Fibroblast of lung (primary cell): ENCODE measurements around the gene MLYCD. TPM values are rescaled to one million over a fixed set of nuclear protein-coding genes. Genes with fewer than 3 reads are reported as not detected.

Experiments
- DNase-seq, 2 donors: peaks; one replicate each; pipeline versions ENCODE4 v3.0.0 to v3.0.0-alpha.2; 2010; ENCODE audit warnings: low read depth in 2 of 2
- H2AFZ ChIP-seq: 2 replicates; pipeline ENCODE4 v1.5.1; 2012; ENCODE audit warnings: low read length, control low read depth, inconsistent platforms
- H3K27ac ChIP-seq: 2 replicates; pipeline ENCODE4 v1.5.1; 2011; ENCODE audit warnings: low read length, control low read depth; ENCODE audit not compliant: insufficient read depth
- H3K27me3 ChIP-seq: 2 replicates; pipeline ENCODE4 v1.5.1; 2011; ENCODE audit warnings: mild to moderate bottlenecking, low read length; ENCODE audit not compliant: control insufficient read depth, insufficient read depth
- H3K36me3 ChIP-seq: 2 replicates; pipeline ENCODE4 v1.5.1; 2011; ENCODE audit warnings: low read length; ENCODE audit not compliant: control insufficient read depth, insufficient read depth
- H3K4me1 ChIP-seq: 2 replicates; pipeline ENCODE4 v1.5.1; 2011; ENCODE audit warnings: low read length; ENCODE audit not compliant: control insufficient read depth, insufficient read depth; ENCODE audit errors: extremely low read depth
- H3K4me2 ChIP-seq: 2 replicates; pipeline ENCODE4 v1.5.1; 2011; ENCODE audit warnings: low read length, control low read depth; ENCODE audit not compliant: insufficient read depth; ENCODE audit errors: extremely low read depth
- H3K4me3 ChIP-seq, 4 experiments: fragments of 200-600 bp in 1 of 4; sonication (generic) in 1 of 4; replicated peaks in 1 of 4; 2 replicates each; pipeline ENCODE4 v1.5.1; 2011 to 2016; ENCODE audit warnings: low read length in 4 of 4, low read depth in 3 of 4, mild to moderate bottlenecking in 3 of 4, control low read depth in 2 of 4, inconsistent platforms in 1 of 4, mixed read lengths in 1 of 4; ENCODE audit not compliant: insufficient read depth in 1 of 4; ENCODE audit errors: control extremely low read depth in 1 of 4
- H3K79me2 ChIP-seq: 2 replicates; pipeline ENCODE4 v1.5.1; 2012; ENCODE audit warnings: mild to moderate bottlenecking, low read length, inconsistent platforms; ENCODE audit not compliant: control insufficient read depth, insufficient read depth
- H3K9ac ChIP-seq: 2 replicates; pipeline ENCODE4 v1.5.1; 2011; ENCODE audit warnings: mild to moderate bottlenecking, low read length, control low read depth; ENCODE audit not compliant: insufficient read depth
- H3K9me3 ChIP-seq: 2 replicates; pipeline ENCODE4 v1.5.1; 2012; ENCODE audit warnings: low read depth, low read length; ENCODE audit not compliant: control insufficient read depth, insufficient read depth
- H4K20me1 ChIP-seq: 2 replicates; pipeline ENCODE4 v1.5.1; 2011; ENCODE audit warnings: low read length; ENCODE audit not compliant: control insufficient read depth, insufficient read depth; ENCODE audit errors: extremely low read depth
- EZH2 ChIP-seq: IDR thresholded peaks from 2 replicates; pipeline ENCODE4 v1.5.1; 2012; ENCODE audit warnings: low read length, control low read depth, mild to moderate bottlenecking; ENCODE audit errors: missing control alignments
- polyA plus RNA-seq, 2 donors: library from polyadenylated mRNA; depleted of rRNA in 1 of 2; stranded (reverse) in 1 of 2; unstranded in 1 of 2; fragments of >200 nt; gene quantifications; 2 replicates each; pipeline ENCODE4 v1.2.1, GENCODE V29; 2011 to 2012; ENCODE audit warnings: missing spikeins in 1 of 2
- total RNA-seq: library from RNA; depleted of rRNA; stranded (reverse); fragments of >200 nt; gene quantifications from 2 replicates; pipeline ENCODE4 v1.2.1, GENCODE V29; 2014
- TF ChIP-seq, protein P1 (sequence below), 2 donors: IDR thresholded peaks in 1 of 2; conservative IDR thresholded peaks in 1 of 2; 1 replicate in 1 of 2; 2 replicates in 1 of 2; pipeline ENCODE4 v1.5.1; 2011 to 2012; ENCODE audit warnings: low read length in 2 of 2, control low read depth in 1 of 2, inconsistent platforms in 1 of 2, low read depth in 1 of 2, mild to moderate bottlenecking in 1 of 2

The MLYCD gene
- total and polyA plus RNA-seq, 2 donors (not counting 1 experiment from before 2014, with no cell fraction given): 1.0 to 3.8 TPM

- peaks cover 8% of the 10 kb centered on the region for H3K4me1 ChIP-seq
- no peak overlapping the region for H2AFZ ChIP-seq
- peaks cover 3% of the 10 kb centered on the region for H3K36me3 ChIP-seq
- no peak overlapping the region for H3K27ac ChIP-seq
- no peak overlapping the region for H3K9ac ChIP-seq
- no peak for DNase-seq
- no peaks in the 10 kb centered on the region for H3K79me2 ChIP-seq
- H4K20me1 ChIP-seq: no peaks in the 10 kb centered on the region
- no peak overlapping the region for H3K4me3 ChIP-seq
- no peak for TF ChIP-seq EZH2
- TF ChIP-seq, protein P1, sequence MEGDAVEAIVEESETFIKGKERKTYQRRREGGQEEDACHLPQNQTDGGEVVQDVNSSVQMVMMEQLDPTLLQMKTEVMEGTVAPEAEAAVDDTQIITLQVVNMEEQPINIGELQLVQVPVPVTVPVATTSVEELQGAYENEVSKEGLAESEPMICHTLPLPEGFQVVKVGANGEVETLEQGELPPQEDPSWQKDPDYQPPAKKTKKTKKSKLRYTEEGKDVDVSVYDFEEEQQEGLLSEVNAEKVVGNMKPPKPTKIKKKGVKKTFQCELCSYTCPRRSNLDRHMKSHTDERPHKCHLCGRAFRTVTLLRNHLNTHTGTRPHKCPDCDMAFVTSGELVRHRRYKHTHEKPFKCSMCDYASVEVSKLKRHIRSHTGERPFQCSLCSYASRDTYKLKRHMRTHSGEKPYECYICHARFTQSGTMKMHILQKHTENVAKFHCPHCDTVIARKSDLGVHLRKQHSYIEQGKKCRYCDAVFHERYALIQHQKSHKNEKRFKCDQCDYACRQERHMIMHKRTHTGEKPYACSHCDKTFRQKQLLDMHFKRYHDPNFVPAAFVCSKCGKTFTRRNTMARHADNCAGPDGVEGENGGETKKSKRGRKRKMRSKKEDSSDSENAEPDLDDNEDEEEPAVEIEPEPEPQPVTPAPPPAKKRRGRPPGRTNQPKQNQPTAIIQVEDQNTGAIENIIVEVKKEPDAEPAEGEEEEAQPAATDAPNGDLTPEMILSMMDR (conservative IDR thresholded peaks at IDR 0.05 in 1 of 2, IDR thresholded peaks at IDR 0.05 in 1 of 2; ENCODE audit: low read depth in 1 of 2, low read length in 2 of 2): no peak
- no peak overlapping the region for H3K4me2 ChIP-seq
- no peaks in the 10 kb centered on the region for H3K27me3 ChIP-seq
- no peaks in the 10 kb centered on the region for H3K9me3 ChIP-seq
Measured at GRCh38 chr16:83923581-83924365, 24.9 kb downstream of the MLYCD start.

GRCh38 chr16:83924686-83925085 is 25.8 kb downstream of the MLYCD start:
- TF ChIP-seq, protein P1 (conservative IDR thresholded peaks at IDR 0.05 in 1 of 2, IDR thresholded peaks at IDR 0.05 in 1 of 2; ENCODE audit: low read depth in 1 of 2, low read length in 2 of 2): no peak
- no peak for TF ChIP-seq EZH2
- Histone ChIP-seq H3K9ac (no peak overlapping the region), H3K4me1 (peaks cover 8% of the 10 kb centered on the region), H3K79me2 (no peaks in the 10 kb centered on the region), H4K20me1 (no peaks in the 10 kb centered on the region), H3K36me3 (no peaks in the 10 kb centered on the region), H3K9me3 (no peaks in the 10 kb centered on the region), H2AFZ (no peak overlapping the region), H3K27ac (no peak overlapping the region), H3K4me2 (no peak overlapping the region), H3K27me3 (no peaks in the 10 kb centered on the region), H3K4me3 (no peak overlapping the region)
- no peak for DNase-seq

DNA sequence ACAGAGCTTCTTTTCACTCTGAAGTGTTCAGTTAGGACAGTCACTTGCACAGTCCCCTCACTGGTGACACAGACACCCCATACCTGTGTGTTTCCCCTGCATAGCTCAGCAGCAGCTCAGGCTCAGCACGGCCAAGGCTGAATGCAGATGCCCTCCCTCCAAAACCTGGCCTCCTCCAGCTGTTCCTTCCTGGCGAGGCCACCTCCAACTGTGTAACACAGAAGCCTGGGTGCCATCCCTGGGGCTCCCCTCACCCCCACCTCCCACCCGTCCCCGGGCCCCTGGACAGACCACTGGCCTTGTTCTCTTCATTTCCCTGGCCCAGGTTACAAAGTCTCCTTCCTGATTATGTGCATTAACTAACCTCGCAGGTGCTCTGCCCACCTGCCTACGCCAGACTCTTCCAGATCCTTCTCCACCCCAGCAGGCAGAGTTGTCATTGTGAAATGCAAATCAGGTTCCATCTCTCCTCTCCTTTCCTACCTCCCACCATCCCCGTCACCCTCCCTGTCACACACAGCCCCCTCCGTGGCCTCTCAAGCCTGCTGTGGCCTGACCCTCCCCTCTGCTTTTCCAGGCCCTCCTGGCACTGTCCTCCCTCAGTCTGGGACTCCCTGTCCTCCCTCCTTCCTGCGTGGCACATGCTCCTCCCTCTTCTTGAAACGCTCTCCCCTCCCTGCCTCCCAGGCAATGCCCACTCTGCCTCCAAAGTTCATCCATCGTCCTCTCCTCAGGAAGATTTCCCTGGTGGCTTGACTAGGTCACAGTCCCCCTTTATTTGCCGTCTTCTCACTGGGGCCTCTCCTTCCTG is 26.4 kb downstream of the MLYCD start:
- Histone ChIP-seq H3K27ac (no peak overlapping the region), H2AFZ (no peak overlapping the region), H3K4me3 (no peak overlapping the region), H3K4me2 (no peak overlapping the region), H3K9ac (no peak overlapping the region), H4K20me1 (no peaks in the 10 kb centered on the region), H3K27me3 (no peaks in the 10 kb centered on the region), H3K4me1 (peaks cover 8% of the 10 kb centered on the region), H3K9me3 (no peaks in the 10 kb centered on the region), H3K79me2 (no peaks in the 10 kb centered on the region), H3K36me3 (no peaks in the 10 kb centered on the region)
- TF ChIP-seq, protein P1 (conservative IDR thresholded peaks at IDR 0.05 in 1 of 2, IDR thresholded peaks at IDR 0.05 in 1 of 2; ENCODE audit: low read depth in 1 of 2, low read length in 2 of 2): no peak
- TF ChIP-seq EZH2: no peak
- DNase-seq: no peak
